Activated CD8-positive, alpha-beta T cell treated with anti-CD3 and anti-CD28 coated beads, Interleukin-2, amount 10 ng/mL, durations not matched to agents 7 days and 5 days (primary cell): ENCODE measurements around the gene PTPRE. TPM values are rescaled to one million over a fixed set of nuclear protein-coding genes. Genes with fewer than 3 reads are reported as not detected.

Experiments used
- ATAC-seq: fragments of 150-1000 bp; cut with Tn5 transposase; one replicate; pipeline ENCODE4 v1.10.0; 2021; ENCODE audit warnings: moderate library complexity
- CTCF ChIA-PET: fragments of 350-600 bp; sonication (Branson Sonifier 250); formaldehyde crosslinking; loops from one replicate; lab custom pipeline; 2021; ENCODE audit warnings: antibody characterized with exemption; lab: Charles Lee
- POLR2A ChIA-PET: fragments of 350-600 bp; sonication (Branson Sonifier 250); formaldehyde crosslinking; loops from one replicate; lab custom pipeline; 2021; ENCODE audit warnings: antibody characterized with exemption; lab: Charles Lee
- DNase-seq: peaks from one replicate; pipeline ENCODE4 v3.0.0-alpha.2; 2020
- H3K27ac Mint-ChIP-seq: one replicate; pipeline ENCODE4 v1.8.0; 2021; ENCODE audit warnings: mild to moderate bottlenecking, mixed read lengths
- H3K27me3 Mint-ChIP-seq: one replicate; pipeline ENCODE4 v1.8.0; 2021; ENCODE audit warnings: low read depth, mixed read lengths
- H3K36me3 Mint-ChIP-seq: one replicate; pipeline ENCODE4 v1.8.0; 2021; ENCODE audit warnings: low read depth, mixed read lengths
- H3K4me1 Mint-ChIP-seq: one replicate; pipeline ENCODE4 v1.8.0; 2021; ENCODE audit warnings: low read depth, mixed read lengths
- H3K4me3 Mint-ChIP-seq: one replicate; pipeline ENCODE4 v1.8.0; 2021; ENCODE audit warnings: mild to moderate bottlenecking, mixed read lengths
- H3K9me3 Mint-ChIP-seq: one replicate; pipeline ENCODE4 v1.8.0; 2022; ENCODE audit warnings: mixed read lengths; ENCODE audit not compliant: insufficient read depth
- total RNA-seq, 2 experiments: library from RNA; stranded (reverse); gene quantifications; one replicate each; pipeline ENCODE4 v1.2.3, GENCODE V29; 2021

The PTPRE gene
- total RNA-seq, 2 experiments from 2014 or later: 21.4 to 24.5 TPM

DNA sequence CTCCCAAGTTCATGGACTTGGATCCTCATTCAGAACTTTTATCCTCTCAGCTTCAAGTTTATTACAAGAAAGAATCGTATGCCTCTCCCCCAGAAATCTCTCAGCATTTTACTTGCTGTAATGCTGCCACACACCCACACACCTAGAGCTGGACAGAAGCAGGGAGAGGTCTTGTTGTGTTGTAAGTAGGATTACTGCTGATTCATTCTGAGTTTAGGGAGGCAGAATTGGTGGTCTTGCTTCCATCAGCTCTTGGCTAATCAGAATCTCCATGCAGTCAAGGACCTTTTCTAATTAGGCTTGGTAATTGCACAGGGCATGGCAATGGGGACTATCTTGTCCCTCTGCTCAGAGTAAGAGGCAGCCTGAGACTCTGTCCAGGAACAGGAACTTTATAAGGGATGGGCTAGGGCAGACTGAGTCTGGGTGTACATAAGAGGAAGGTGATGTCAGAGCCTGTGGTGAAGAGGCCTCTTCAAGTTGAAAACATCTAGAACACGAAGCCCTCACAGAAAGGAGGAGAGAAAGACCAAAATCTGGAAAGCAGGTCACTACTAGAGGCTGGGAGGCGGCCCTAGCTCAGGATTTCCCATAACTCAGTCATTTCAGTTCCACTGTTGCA lies 7.0 kb upstream of the PTPRE start:
- ChIA-PET CTCF (interaction anchor here (1.5 kb wide), 3 partner anchors 21 to 169 kb away, joined by 3 to 6 read pairs (median 3); no protein-coding TSS in a partner anchor), POLR2A (no interaction called here)
- peaks cover 6% of the 10 kb centered on the region for H3K4me1 Mint-ChIP-seq
- DNase-seq: no peak
- no peaks in the 10 kb centered on the region for H3K36me3 Mint-ChIP-seq
- H3K9me3 Mint-ChIP-seq: no peaks in the 10 kb centered on the region
- no peak overlapping the region for H3K4me3 Mint-ChIP-seq
- H3K27me3 Mint-ChIP-seq: peaks cover 37% of the 10 kb centered on the region
- ATAC-seq: no peak
- H3K27ac Mint-ChIP-seq: no peak overlapping the region

DNA sequence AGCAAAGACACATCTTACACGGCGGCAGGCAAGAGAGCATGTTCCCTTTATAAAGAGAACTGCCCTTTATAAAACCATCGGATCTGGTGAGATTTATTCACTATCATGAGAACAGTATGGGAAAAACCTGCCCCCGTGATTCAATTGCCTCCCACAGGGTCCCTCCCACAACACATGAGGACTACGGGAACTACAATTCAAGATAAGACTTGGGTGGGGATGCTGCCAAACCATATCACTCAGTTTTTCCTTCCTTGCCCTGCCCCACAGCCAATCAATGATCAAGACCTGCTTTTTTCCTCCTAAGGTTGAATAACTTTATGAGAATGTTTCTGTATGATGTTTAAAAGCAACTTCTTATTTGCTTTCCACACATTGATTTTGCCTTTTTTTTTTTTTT lies 3.1 kb upstream of the PTPRE start:
- peaks cover 3% of the 10 kb centered on the region for H3K4me1 Mint-ChIP-seq
- H3K36me3 Mint-ChIP-seq: no peaks in the 10 kb centered on the region
- ATAC-seq (no peak), DNase-seq (no peak)
- H3K27ac Mint-ChIP-seq: no peak overlapping the region
- H3K9me3 Mint-ChIP-seq: no peaks in the 10 kb centered on the region
- ChIA-PET POLR2A (no interaction called here), CTCF (interaction anchor here (1.4 to 5.5 kb wide), 2 partner anchors 107 to 159 kb away, joined by 3 to 82 read pairs; no protein-coding TSS in a partner anchor)
- H3K4me3 Mint-ChIP-seq: no peak overlapping the region
- H3K27me3 Mint-ChIP-seq: peaks cover 48% of the 10 kb centered on the region

DNA sequence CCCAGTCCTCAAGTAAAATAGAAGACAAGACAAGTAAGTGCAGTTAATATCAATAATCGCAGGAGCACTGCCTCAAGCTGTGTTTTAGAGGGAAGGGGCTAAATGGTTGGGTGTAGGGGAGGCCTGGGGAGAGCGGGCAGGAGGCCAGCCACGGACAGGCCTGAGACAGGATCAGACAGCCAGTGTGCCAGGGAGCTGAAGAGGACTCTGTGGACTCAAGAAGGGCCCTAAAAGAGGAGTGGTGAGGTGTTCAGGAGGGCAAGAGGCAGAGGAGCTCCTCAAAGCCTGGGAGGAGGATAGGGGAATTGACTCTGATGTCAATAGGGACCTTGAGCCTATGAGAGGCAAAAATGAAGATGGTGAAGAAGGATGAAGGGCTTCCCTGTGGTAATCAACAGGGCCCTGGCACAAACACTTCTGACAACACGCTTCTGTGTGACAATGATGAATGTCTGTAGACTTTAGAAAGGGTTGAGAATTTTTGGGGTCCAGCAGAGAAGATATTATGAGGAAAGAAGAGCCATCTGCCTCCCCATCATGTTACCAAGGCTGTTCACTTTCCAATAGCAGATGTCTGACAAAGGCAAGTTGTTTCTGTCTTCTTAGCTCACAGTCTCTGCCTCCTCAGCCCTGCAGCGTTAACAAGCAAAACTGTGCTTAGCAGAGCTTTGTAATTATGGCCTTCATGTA lies 2.4 kb upstream of the PTPRE start:
- Mint-ChIP-seq H3K4me3 (no peak overlapping the region), H3K4me1 (peaks cover 3% of the 10 kb centered on the region), H3K27me3 (peaks cover 50% of the 10 kb centered on the region), H3K27ac (no peak overlapping the region), H3K9me3 (no peaks in the 10 kb centered on the region), H3K36me3 (no peaks in the 10 kb centered on the region)
- POLR2A ChIA-PET: interaction anchor here (0.6 kb wide), 1 partner anchor 36 kb away, joined by 3 read pairs; no protein-coding TSS in a partner anchor
- DNase-seq: no peak
- CTCF ChIA-PET: interaction anchor here (1.4 to 5.5 kb wide), 2 partner anchors 106 to 159 kb away, joined by 3 to 82 read pairs; no protein-coding TSS in a partner anchor
- no peak for ATAC-seq

GRCh38 chr10:127905001-127905847 lies 1.7 kb upstream of the PTPRE start:
- Mint-ChIP-seq H3K9me3 (no peaks in the 10 kb centered on the region), H3K27ac (no peak overlapping the region), H3K36me3 (no peaks in the 10 kb centered on the region), H3K27me3 (peaks cover 51% of the 10 kb centered on the region), H3K4me1 (no peaks in the 10 kb centered on the region), H3K4me3 (no peak overlapping the region)
- ATAC-seq (no peak), DNase-seq (no peak)
- ChIA-PET POLR2A (interaction anchor here (0.6 kb wide), 2 partner anchors 37 to 70 kb away, joined by 3 read pairs; no protein-coding TSS in a partner anchor), CTCF (interaction anchor here (0.8 to 5.5 kb wide), 6 partner anchors 106 to 179 kb away, joined by 3 to 82 read pairs (median 3); no protein-coding TSS in a partner anchor)

- ATAC-seq: no peak
- H3K36me3 Mint-ChIP-seq: no peaks in the 10 kb centered on the region
- H3K9me3 Mint-ChIP-seq: no peaks in the 10 kb centered on the region
- no peak for DNase-seq
- ChIA-PET POLR2A (interaction anchor here (0.6 kb wide), 1 partner anchor 70 kb away, joined by 3 read pairs; no protein-coding TSS in a partner anchor), CTCF (interaction anchor here (0.8 to 5.5 kb wide), 14 partner anchors 14 to 178 kb away, joined by 3 to 82 read pairs (median 4); no protein-coding TSS in a partner anchor)
- H3K4me1 Mint-ChIP-seq: no peaks in the 10 kb centered on the region
- H3K4me3 Mint-ChIP-seq: no peak overlapping the region
- H3K27ac Mint-ChIP-seq: no peak overlapping the region
- peaks cover 51% of the 10 kb centered on the region for H3K27me3 Mint-ChIP-seq
Observed at GRCh38 chr10:127905848-127906261, 1.0 kb upstream of the PTPRE start.

- Mint-ChIP-seq H3K27ac (no peak overlapping the region), H3K4me3 (peak overlapping the region; percentile 12), H3K27me3 (peaks cover 51% of the 10 kb centered on the region), H3K9me3 (no peaks in the 10 kb centered on the region), H3K36me3 (no peaks in the 10 kb centered on the region), H3K4me1 (no peaks in the 10 kb centered on the region)
- peak; percentile 32 for ATAC-seq
- no peak for DNase-seq
- ChIA-PET POLR2A (interaction anchor here (0.6 kb wide), 1 partner anchor 162 kb away, joined by 3 read pairs; no protein-coding TSS in a partner anchor), CTCF (interaction anchor here (0.6 to 5.5 kb wide), 15 partner anchors 13 to 162 kb away, joined by 3 to 82 read pairs (median 5); no protein-coding TSS in a partner anchor)
Observed at GRCh38 chr10:127907411-127908105, 655 bp downstream of the PTPRE start.

GRCh38 chr10:127908106-127908958 lies 1.4 kb downstream of the PTPRE start:
- CTCF ChIA-PET: interaction anchor here (0.9 to 5.5 kb wide), 2 partner anchors 103 to 161 kb away, joined by 4 to 82 read pairs; no protein-coding TSS in a partner anchor
- H3K27ac Mint-ChIP-seq: no peak overlapping the region
- no peaks in the 10 kb centered on the region for H3K4me1 Mint-ChIP-seq
- ATAC-seq: no peak
- no peaks in the 10 kb centered on the region for H3K9me3 Mint-ChIP-seq
- H3K4me3 Mint-ChIP-seq: peak overlapping the region; percentile 12
- POLR2A ChIA-PET: interaction anchor here (0.6 kb wide), 1 partner anchor 161 kb away, joined by 3 read pairs; no protein-coding TSS in a partner anchor
- peaks cover 45% of the 10 kb centered on the region for H3K27me3 Mint-ChIP-seq
- H3K36me3 Mint-ChIP-seq: no peaks in the 10 kb centered on the region
- DNase-seq: no peak

DNA sequence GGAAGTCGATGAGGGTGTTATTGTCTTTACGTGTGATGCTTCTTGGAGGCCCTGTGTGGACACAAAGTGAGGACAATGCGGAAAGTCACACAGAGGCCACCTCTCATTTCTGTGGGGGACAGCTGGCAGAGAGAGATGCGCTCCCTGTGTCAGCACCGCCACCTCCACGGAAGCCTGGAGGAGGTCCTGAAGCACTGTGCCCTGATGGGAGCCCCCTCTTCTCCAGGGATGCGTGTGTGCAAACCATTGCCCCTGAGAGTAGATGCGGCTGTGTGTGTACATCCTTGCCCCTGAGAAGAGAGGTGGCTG lies 2.0 kb downstream of the PTPRE start:
- Mint-ChIP-seq H3K9me3 (no peaks in the 10 kb centered on the region), H3K27ac (no peak overlapping the region), H3K4me3 (no peak overlapping the region), H3K36me3 (no peaks in the 10 kb centered on the region), H3K27me3 (peaks cover 41% of the 10 kb centered on the region), H3K4me1 (no peaks in the 10 kb centered on the region)
- POLR2A ChIA-PET: no interaction called here
- ATAC-seq (no peak), DNase-seq (no peak)
- CTCF ChIA-PET: interaction anchor here (5.5 kb wide), 1 partner anchor 102 kb away, joined by 82 read pairs; no protein-coding TSS in a partner anchor

DNA sequence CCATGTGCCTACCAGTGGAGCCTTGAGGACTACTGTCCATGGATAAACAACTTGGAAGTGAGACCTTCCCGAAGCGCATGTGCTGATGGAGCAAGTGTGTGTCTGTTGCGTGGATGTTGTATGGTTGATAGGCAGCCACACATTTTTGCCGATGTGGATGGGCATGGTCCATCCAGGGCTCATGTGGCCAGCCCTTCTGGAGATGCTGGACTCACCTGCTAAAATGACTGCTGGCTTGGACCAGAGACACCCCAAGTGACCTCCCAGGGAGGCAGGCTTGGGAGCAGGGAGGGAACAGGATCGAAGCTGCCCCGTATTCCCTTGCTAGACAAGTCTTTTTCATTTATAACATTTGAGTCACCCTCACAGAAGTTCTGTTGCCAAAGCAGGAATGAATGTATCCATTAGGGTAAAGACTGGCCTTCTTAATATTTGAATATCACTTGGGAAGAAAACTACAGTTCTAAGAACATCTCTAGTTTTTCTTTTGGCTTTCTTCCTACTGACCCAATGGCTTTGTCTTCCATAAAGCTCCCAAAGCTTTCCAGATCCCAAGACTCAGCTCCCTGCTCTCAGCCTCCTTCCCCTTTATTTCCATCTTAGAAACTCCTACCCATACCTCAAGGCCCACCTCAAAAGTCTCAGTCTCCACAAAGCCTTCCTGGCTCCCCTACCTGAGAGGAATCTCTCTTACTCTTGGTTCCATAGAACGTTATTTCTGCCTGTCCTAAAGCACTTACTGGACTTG lies 3.0 kb downstream of the PTPRE start:
- ChIA-PET CTCF (no interaction called here), POLR2A (no interaction called here)
- Mint-ChIP-seq H3K27me3 (peaks cover 34% of the 10 kb centered on the region), H3K4me1 (no peaks in the 10 kb centered on the region), H3K4me3 (no peak overlapping the region), H3K9me3 (no peaks in the 10 kb centered on the region), H3K36me3 (no peaks in the 10 kb centered on the region), H3K27ac (no peak overlapping the region)
- ATAC-seq (no peak), DNase-seq (no peak)

- no peak for DNase-seq
- Mint-ChIP-seq H3K36me3 (no peaks in the 10 kb centered on the region), H3K27me3 (peaks cover 29% of the 10 kb centered on the region), H3K27ac (no peak overlapping the region), H3K9me3 (no peaks in the 10 kb centered on the region), H3K4me1 (no peaks in the 10 kb centered on the region), H3K4me3 (no peak overlapping the region)
- ATAC-seq: no peak
- ChIA-PET POLR2A (no interaction called here), CTCF (no interaction called here)
Observed at GRCh38 chr10:127910464-127910770, 3.5 kb downstream of the PTPRE start.
